Hepatocyte (in vitro differentiated cells): ENCODE results near the gene WDR62. TPM values are rescaled to one million over a fixed set of nuclear protein-coding genes. Genes with fewer than 3 reads are reported as not detected.
A peak's percentile ranks its signal among the peaks of the same experiment; 100 is the strongest.

Source experiments
- DNase-seq: peaks from one replicate; pipeline ENCODE4 v3.0.0-alpha.2; 2016; ENCODE audit warnings: low spot score
- H2AFZ ChIP-seq: fragments of 200-600 bp; sonication (generic); 2 replicates; pipeline ENCODE4 v1.6.0; 2016; ENCODE audit warnings: antibody characterized with exemption, mild to moderate bottlenecking
- H3K27ac ChIP-seq: fragments of 200-600 bp; sonication (generic); 2 replicates; pipeline ENCODE4 v1.5.1; 2016; ENCODE audit warnings: mild to moderate bottlenecking
- H3K27me3 ChIP-seq: fragments of 200-600 bp; sonication (generic); 2 replicates; pipeline ENCODE4 v1.6.1; 2016
- H3K36me3 ChIP-seq: fragments of 200-600 bp; sonication (generic); replicated peaks from 2 replicates; pipeline ENCODE4 v1.5.1; 2016; ENCODE audit warnings: low read depth; ENCODE audit not compliant: insufficient read depth
- H3K4me1 ChIP-seq: fragments of 200-600 bp; sonication (generic); 2 replicates; pipeline ENCODE4 v1.5.1; 2016; ENCODE audit warnings: mild to moderate bottlenecking, moderate library complexity; ENCODE audit not compliant: insufficient read depth
- H3K4me2 ChIP-seq: fragments of 200-600 bp; sonication (generic); 2 replicates; pipeline ENCODE4 v1.6.0; 2016
- H3K4me3 ChIP-seq: fragments of 200-600 bp; sonication (generic); 2 replicates; pipeline ENCODE4 v1.5.1; 2016; ENCODE audit warnings: mild to moderate bottlenecking
- H3K79me2 ChIP-seq: fragments of 200-600 bp; sonication (generic); 2 replicates; pipeline ENCODE4 v1.6.0; 2017; ENCODE audit warnings: mild to moderate bottlenecking
- H3K9me2 ChIP-seq: fragments of 200-600 bp; sonication (generic); replicated peaks from 2 replicates; pipeline ENCODE4 v1.6.0; 2017; ENCODE audit warnings: mild to moderate bottlenecking; ENCODE audit not compliant: insufficient read depth
- H3K9me3 ChIP-seq: fragments of 200-600 bp; sonication (generic); 2 replicates; pipeline ENCODE4 v1.5.1; 2016; ENCODE audit warnings: low read depth, mild to moderate bottlenecking
- H4K20me1 ChIP-seq: fragments of 200-600 bp; sonication (generic); 2 replicates; pipeline ENCODE4 v1.6.0; 2016; ENCODE audit warnings: mild to moderate bottlenecking; ENCODE audit not compliant: insufficient read depth, poor library complexity, severe bottlenecking
- EZH2 ChIP-seq: fragments of 200-600 bp; sonication (generic); IDR thresholded peaks from 2 replicates; pipeline ENCODE4 v1.6.1; 2016; ENCODE audit warnings: antibody characterized with exemption, mild to moderate bottlenecking, borderline replicate concordance
- EZH2phosphoT487 ChIP-seq: fragments of 200-600 bp; sonication (generic); IDR thresholded peaks from one replicate; pipeline ENCODE4 v1.6.1; 2018; ENCODE audit warnings: antibody characterized with exemption, mild to moderate bottlenecking, low read depth, moderate library complexity; ENCODE audit not compliant: unreplicated experiment, severe bottlenecking
- WGBS: methylation state at CpG from one replicate; pipeline ENCODE4 v1.1.6; 2016; ENCODE audit warnings: low lambda C conversion rate; ENCODE audit errors: missing lambda C conversion rate; 5-methylcytosine and 5-hydroxymethylcytosine counted together
- polyA plus RNA-seq: library from polyadenylated mRNA; unstranded; fragments of >200 nt; fragmentation: Nextera tagmentation; extraction: Ambion mirVana; gene quantifications from 2 replicates; pipeline ENCODE4 v1.2.1, GENCODE V29; 2016
- total RNA-seq: library from RNA; depleted of rRNA; stranded (reverse); fragments of >200 nt; gene quantifications from 2 replicates; pipeline ENCODE4 v1.2.3, GENCODE V29; 2014
- TF ChIP-seq, protein P1 (sequence below): fragments of 200-600 bp; sonication (generic); IDR thresholded peaks from 2 replicates; pipeline ENCODE4 v1.5.1; 2016; ENCODE audit warnings: antibody characterized with exemption, mild to moderate bottlenecking; ENCODE audit not compliant: poor library complexity

The WDR62 gene
- total and polyA plus RNA-seq, 2 experiments from 2014 or later = 2.1 to 4.6 TPM

DNA sequence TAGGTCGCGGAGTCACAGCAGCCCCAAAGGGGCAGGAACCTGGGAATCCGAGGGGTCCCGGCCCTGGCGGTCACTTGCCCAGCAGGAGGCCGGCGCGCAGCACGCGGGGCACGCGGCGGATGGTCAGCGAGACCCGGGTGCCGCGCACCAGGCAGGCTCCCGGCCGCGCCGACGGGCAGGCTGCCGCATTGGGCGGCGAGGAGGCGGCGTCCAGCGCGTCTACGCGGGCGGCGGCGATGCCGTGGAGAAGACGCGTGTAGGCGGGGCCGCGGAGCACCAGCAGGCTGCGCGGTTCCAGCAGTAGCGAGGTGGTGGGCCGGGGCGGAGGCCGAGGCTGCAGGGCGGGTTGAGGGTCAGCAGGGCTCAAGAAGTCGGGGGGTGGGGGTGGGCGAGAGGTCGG, 45.5 kb upstream of the WDR62 start:
- peak overlapping the region; percentile 28 for H3K4me3 ChIP-seq
- TF ChIP-seq EZH2phosphoT487 = no peak
- H3K79me2 ChIP-seq = peaks cover 15% of the 10 kb centered on the region
- peak overlapping the region; percentile 72 for H3K27ac ChIP-seq
- WGBS = under 1% methylated on average over 44 of the region's 50 CpGs
- H3K4me1 ChIP-seq = peaks cover 7% of the 10 kb centered on the region
- no peaks in the 10 kb centered on the region for H3K9me2 ChIP-seq
- peak; percentile 85 for DNase-seq
- peak overlapping the region; percentile 69 for H2AFZ ChIP-seq
- H4K20me1 ChIP-seq = no peaks in the 10 kb centered on the region
- H3K36me3 ChIP-seq = no peaks in the 10 kb centered on the region
- H3K9me3 ChIP-seq = no peaks in the 10 kb centered on the region
- H3K27me3 ChIP-seq = no peaks in the 10 kb centered on the region
- peak overlapping the region; percentile 97 for H3K4me2 ChIP-seq

DNA sequence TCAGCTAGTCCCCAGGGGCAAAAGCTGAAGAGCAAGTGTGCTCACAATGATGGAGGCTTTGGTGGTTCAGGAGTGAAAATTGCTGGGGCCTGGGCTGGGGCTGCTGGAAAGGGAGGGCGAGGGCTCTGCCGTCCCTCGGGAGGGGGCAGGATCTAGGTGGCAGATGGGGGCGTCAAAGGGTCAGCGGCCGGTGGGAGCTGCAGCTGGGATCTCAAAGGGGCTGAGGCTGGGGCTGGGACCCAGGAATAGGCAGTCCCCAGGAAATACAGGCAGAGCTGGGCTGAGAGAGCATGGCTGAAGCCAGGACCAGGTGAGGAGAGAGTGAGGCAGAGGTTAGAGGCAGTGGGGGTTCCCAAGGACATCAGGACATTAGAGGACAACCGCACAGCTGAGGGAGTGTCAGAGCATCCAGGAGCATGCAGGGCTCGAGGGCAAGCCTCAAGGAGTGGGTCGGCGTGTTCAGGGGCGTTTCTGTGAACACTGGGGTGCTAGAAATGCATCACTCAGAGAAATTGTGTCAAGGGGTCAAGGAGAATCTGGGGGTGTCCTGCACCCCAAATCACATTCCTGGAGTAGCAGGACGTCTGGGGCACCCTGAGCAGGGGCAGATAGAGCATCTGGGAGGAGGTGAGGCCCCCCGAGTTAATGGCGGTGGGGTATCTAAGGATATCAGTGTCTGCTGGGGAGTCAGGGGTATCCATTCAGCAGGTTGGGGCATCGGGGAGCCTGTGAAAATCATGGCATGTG, 44.9 kb upstream of the WDR62 start:
- Histone ChIP-seq H3K9me2 (no peaks in the 10 kb centered on the region), H2AFZ (peak overlapping the region; percentile 69), H3K4me3 (peak overlapping the region; percentile 28), H4K20me1 (no peaks in the 10 kb centered on the region), H3K4me2 (peak overlapping the region; percentile 97), H3K9me3 (no peaks in the 10 kb centered on the region), H3K4me1 (peaks cover 7% of the 10 kb centered on the region), H3K27ac (peak overlapping the region; percentile 40), H3K36me3 (no peaks in the 10 kb centered on the region), H3K27me3 (no peaks in the 10 kb centered on the region), H3K79me2 (peaks cover 15% of the 10 kb centered on the region)
- DNase-seq = no peak
- TF ChIP-seq EZH2phosphoT487 = no peak
- TF ChIP-seq EZH2 = no peak
- TF ChIP-seq, protein P1, sequence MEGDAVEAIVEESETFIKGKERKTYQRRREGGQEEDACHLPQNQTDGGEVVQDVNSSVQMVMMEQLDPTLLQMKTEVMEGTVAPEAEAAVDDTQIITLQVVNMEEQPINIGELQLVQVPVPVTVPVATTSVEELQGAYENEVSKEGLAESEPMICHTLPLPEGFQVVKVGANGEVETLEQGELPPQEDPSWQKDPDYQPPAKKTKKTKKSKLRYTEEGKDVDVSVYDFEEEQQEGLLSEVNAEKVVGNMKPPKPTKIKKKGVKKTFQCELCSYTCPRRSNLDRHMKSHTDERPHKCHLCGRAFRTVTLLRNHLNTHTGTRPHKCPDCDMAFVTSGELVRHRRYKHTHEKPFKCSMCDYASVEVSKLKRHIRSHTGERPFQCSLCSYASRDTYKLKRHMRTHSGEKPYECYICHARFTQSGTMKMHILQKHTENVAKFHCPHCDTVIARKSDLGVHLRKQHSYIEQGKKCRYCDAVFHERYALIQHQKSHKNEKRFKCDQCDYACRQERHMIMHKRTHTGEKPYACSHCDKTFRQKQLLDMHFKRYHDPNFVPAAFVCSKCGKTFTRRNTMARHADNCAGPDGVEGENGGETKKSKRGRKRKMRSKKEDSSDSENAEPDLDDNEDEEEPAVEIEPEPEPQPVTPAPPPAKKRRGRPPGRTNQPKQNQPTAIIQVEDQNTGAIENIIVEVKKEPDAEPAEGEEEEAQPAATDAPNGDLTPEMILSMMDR = no peak
- 69% methylated on average over 13 of the region's 15 CpGs for WGBS

- TF ChIP-seq, protein P1 = no peak
- TF ChIP-seq EZH2phosphoT487 = no peak
- TF ChIP-seq EZH2 = no peak
- no peaks in the 10 kb centered on the region for H4K20me1 ChIP-seq
- H3K4me2 ChIP-seq = no peak overlapping the region
- DNase-seq = no peak
- H3K27ac ChIP-seq = no peak overlapping the region
- WGBS = 94% methylated on average over 11 of the region's 11 CpGs
- H3K9me2 ChIP-seq = no peaks in the 10 kb centered on the region
- peaks cover 7% of the 10 kb centered on the region for H3K4me1 ChIP-seq
- H3K9me3 ChIP-seq = no peaks in the 10 kb centered on the region
- no peak overlapping the region for H2AFZ ChIP-seq
- H3K27me3 ChIP-seq = no peaks in the 10 kb centered on the region
- H3K79me2 ChIP-seq = peaks cover 15% of the 10 kb centered on the region
- no peak overlapping the region for H3K4me3 ChIP-seq
- no peaks in the 10 kb centered on the region for H3K36me3 ChIP-seq
These were observed 44.3 kb upstream of the WDR62 start for GRCh38 chr19:36010402-36010801.

- Histone ChIP-seq H3K4me1 (peaks cover 7% of the 10 kb centered on the region), H3K9me2 (no peaks in the 10 kb centered on the region), H3K27me3 (no peaks in the 10 kb centered on the region), H3K36me3 (no peaks in the 10 kb centered on the region), H3K4me2 (peak overlapping the region; percentile 86), H3K27ac (peak overlapping the region; percentile 2), H3K79me2 (peaks cover 5% of the 10 kb centered on the region), H3K9me3 (no peaks in the 10 kb centered on the region), H3K4me3 (peak overlapping the region; percentile 34), H2AFZ (peak overlapping the region; percentile 35), H4K20me1 (no peaks in the 10 kb centered on the region)
- WGBS = 40% methylated on average over 14 of the region's 15 CpGs
- no peak for DNase-seq
- TF ChIP-seq, protein P1 = no peak
- TF ChIP-seq EZH2 (no peak), EZH2phosphoT487 (no peak)
These were observed 41.3 kb upstream of the WDR62 start for GRCh38 chr19:36013280-36014011.
